NCI-H446 (cell line): ENCODE measurements around the gene HVCN1.

Experiments
- DNase-seq, 2 experiments: peaks; one replicate each; lab custom pipeline; 2025; lab: John Stamatoyannopoulos, UW

The HVCN1 gene

GRCh38 chr12:110616471-110617115, 72.3 kb downstream of the HVCN1 start:
- DNase-seq, result no peak

- DNase-seq, result no peak
Observed at GRCh38 chr12:110615171-110615570, 73.7 kb downstream of the HVCN1 start.

DNA sequence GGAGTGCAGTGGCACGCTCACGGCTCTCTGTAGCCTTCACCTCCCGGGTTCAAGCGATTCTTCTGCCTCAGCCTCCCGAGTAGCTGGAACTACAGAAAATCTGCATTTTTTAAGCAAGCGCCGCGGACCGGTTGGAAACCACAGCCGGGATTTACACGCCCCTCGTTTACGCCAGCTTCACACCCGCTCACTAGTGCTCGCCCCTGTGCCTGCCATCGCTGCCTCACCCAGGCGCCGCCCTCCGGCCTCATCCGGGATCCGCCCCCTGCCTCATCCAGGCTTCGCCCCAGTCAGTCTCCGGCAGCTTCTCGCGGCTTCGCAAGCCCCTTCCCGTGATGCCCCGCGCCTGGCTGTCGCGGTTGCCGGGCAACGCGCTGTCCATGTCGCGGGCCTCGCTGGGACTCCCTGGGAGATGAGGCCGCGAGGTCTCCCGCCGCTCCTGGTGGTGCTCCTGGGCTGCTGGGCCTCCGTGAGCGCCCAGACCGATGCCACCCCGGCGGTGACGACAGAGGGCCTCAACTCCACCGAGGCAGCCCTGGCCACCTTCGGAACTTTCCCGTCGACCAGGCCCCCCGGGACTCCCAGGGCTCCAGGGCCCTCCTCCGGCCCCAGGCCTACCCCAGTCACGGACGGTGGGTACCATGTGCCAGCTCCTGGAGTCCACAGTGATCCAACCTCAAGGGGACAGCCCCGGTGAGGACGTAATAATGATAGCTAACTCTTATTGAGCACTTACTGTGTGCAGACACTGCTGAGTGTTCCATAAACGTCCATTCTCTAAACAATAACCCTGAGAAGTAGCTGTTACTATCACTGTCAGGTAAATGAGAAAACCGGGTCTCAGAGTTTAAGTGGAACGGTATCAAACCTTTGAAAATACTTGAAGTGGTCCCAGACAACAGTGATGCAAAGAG, 74.9 kb downstream of the HVCN1 start, which contains the start of gene TCTN1:
Gene TCTN1, plus strand, starts transcription at position 359 of the 914 bp plus-strand sequence. Its CDS starts 54 bp downstream, at position 413.
- peak; percentile 57 to 94 for DNase-seq

GRCh38 chr12:110613071-110613770, 75.7 kb downstream of the HVCN1 start:
- no peak for DNase-seq

DNA sequence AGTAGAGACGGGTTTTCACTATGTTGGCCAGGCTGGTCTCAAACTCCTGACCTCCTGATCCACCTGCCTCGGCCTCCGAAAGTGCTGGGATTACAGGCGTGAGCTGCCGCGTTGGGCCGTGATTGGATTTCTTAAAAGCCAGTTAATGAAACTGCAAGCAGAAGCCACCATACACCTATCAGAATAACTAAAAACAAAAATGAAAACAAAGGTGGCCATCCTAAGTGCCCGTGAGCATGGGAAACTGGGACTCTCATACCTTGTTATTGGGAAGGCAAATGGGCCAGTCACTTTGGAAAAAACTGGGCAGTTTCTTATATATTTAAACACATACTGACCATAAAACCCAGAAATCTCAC, 82.7 kb downstream of the HVCN1 start:
- DNase-seq, result no peak

DNA sequence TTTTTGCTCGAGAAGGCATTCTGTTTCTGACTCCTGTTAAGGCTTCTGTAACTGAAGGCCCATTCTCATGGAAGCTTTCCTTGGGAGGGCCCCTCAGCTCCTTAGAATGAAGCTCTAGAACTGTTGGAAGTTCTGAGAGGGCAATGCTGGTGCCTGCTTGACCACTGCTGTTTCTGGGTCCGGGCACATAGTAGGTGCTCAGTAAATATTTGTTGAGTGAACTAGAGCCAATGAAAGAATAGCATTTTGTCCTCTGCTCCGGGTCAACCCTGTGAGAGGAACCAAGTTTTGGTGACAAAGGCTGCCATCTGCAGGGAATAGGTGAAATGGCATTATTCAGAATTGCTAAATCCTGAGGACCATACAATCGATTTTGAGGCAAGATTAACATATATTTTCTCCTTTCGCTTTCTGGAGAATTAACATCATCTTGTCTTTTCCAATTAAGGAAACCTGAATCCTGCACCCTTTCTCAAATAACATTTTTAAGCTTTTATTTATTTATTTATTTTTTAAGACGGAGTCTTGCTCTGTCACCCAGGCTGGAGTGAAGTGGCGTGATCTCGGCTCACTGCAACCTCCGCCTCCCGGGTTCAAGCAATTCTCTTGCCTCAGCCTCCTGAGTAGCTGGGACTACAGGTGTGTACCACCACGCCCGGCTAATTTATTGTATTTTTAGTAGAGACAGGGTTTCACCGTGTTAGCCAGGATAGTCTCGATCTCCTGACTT, 86.7 kb downstream of the HVCN1 start:
- DNase-seq, result peak; percentile 4 to 67

DNA sequence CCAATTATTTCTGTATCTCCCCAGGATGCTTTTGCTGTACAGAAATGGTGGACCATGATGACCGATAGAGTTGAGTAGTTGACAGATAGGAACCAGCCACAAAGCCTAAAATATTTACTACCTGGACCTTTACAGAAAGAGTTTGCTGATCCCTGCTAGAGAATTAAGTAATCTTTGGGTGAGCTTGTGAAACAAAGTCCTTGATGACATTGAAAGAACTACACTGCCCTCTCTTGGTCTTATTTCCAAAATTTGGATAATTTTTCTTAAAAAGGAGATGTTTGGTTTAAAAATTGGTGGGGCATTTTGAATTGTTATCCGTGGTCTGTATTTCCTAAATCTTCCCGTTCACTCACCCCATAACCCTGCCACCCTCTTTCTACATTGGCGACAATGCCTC, 88.7 kb downstream of the HVCN1 start:
- DNase-seq, result peak; percentile 14 to 50

DNA sequence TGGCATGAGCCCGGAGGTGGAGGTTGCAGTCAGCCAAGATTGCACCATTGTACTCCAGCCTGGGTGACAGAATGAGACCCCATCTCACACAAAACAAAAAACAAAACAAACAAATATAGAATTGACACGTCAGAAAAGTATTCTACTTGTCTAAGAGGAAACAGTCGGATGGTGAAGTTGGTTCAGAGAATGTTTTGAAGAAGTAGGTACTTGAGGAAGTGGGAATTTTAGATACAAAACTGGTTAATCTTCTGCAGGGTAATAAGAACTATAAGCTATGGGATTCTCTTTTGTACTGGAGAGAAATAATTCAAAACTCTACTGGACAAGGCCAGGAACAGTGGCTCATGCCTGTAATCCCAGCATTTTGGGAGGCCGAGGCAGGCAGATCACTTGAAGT, 89.6 kb downstream of the HVCN1 start:
- DNase-seq, result no peak
